ENCODE data around the gene SMURF2.

DNA sequence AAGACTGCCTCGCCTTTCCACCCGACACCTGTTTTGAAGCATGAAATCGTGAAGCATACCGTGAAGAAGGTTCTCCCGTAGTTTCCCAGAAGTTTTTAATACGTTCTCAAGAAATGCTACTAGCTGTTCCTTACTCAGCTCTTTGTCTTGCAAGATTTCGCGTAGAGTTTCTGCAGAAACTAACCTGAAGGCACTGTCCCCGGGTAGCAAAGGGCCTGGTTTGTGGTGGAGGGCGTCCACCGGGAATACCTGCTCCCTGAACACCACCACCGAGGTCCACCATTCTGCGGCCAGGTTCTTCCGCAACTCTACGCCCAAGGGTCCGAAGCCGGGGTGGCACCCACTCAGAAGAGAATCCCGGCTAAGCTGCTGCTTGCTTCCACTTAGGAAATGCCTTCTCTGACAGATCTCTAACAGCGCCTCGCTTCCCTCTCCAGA is 165.7 kb downstream of the SMURF2 start:
- TF ChIP-seq CTCF (IDR thresholded peaks at IDR 0.05) (no peak), EZH2phosphoT487 (IDR thresholded peaks at IDR 0.05) (no peak), EZH2 (IDR thresholded peaks at IDR 0.05) (no peak)

Data from neural progenitor cell (in vitro differentiated cells).